ENCODE measurements around the gene HADHA.
"Not testable (repeated sequence)": the region's sequence is repeated elsewhere in the genome, so short reads cannot be mapped to it uniquely, and the experiment has no call there.

HADHA gene

GRCh38 chr2:26169226-26169625 is 75.2 kb downstream of the HADHA start:
- H3K27ac ChIP-seq (ENCODE audit: low read length): no peak overlapping the region
- DNase-seq (ENCODE audit: low read depth, low spot score): no peak
- H3K9me3 ChIP-seq (ENCODE audit: control insufficient read depth, insufficient read depth, low read length): no peaks in the 10 kb centered on the region
- no peaks in the 10 kb centered on the region for H3K27me3 ChIP-seq (ENCODE audit: control insufficient read depth, insufficient read depth, low read length)
- H3K36me3 ChIP-seq (ENCODE audit: control insufficient read depth, insufficient read depth, low read length): no peaks in the 10 kb centered on the region
- peaks cover 1% of the 10 kb centered on the region; the same call in 1 of the 2 replicates for H3K4me1 ChIP-seq (ENCODE audit: control insufficient read depth, insufficient read depth, low read length)
- WGBS (ENCODE audit: insufficient coverage, insufficient read length): no CpG with 5 or more reads among the region's 5 CpGs
- H3K4me3 ChIP-seq (ENCODE audit: low read length): no peak overlapping the region

- H3K9me3 ChIP-seq (ENCODE audit: control insufficient read depth, insufficient read depth, low read length): no peaks in the 10 kb centered on the region
- H3K27me3 ChIP-seq (ENCODE audit: control insufficient read depth, insufficient read depth, low read length): no peaks in the 10 kb centered on the region
- no peaks in the 10 kb centered on the region for H3K36me3 ChIP-seq (ENCODE audit: control insufficient read depth, insufficient read depth, low read length)
- no CpG with 5 or more reads among the region's 4 CpGs for WGBS (ENCODE audit: insufficient coverage, insufficient read length)
- H3K4me3 ChIP-seq (ENCODE audit: low read length): no peak overlapping the region
- H3K27ac ChIP-seq (ENCODE audit: low read length): no peak overlapping the region
- no peak for DNase-seq (ENCODE audit: low read depth, low spot score)
- peaks cover 1% of the 10 kb centered on the region; the same call in 1 of the 2 replicates for H3K4me1 ChIP-seq (ENCODE audit: control insufficient read depth, insufficient read depth, low read length)
These were observed 75.6 kb downstream of the HADHA start for GRCh38 chr2:26168785-26169184.

GRCh38 chr2:26166541-26166940 is 77.9 kb downstream of the HADHA start:
- not testable (repeated sequence) for H3K27ac ChIP-seq (ENCODE audit: low read length); H3K4me1 ChIP-seq (ENCODE audit: control insufficient read depth, insufficient read depth, low read length); H3K27me3 ChIP-seq (ENCODE audit: control insufficient read depth, insufficient read depth, low read length); DNase-seq (ENCODE audit: low read depth, low spot score); H3K9me3 ChIP-seq (ENCODE audit: control insufficient read depth, insufficient read depth, low read length); H3K36me3 ChIP-seq (ENCODE audit: control insufficient read depth, insufficient read depth, low read length); H3K4me3 ChIP-seq (ENCODE audit: low read length)
- no CpG with 5 or more reads among the region's 6 CpGs for WGBS (ENCODE audit: insufficient coverage, insufficient read length)

- WGBS (ENCODE audit: insufficient coverage, insufficient read length): 100% methylated on average over 1 of the region's 4 CpGs
- Histone ChIP-seq H3K27ac (ENCODE audit: low read length) (no peak overlapping the region), H3K4me3 (ENCODE audit: low read length) (no peak overlapping the region), H3K9me3 (ENCODE audit: control insufficient read depth, insufficient read depth, low read length) (no peaks in the 10 kb centered on the region), H3K36me3 (ENCODE audit: control insufficient read depth, insufficient read depth, low read length) (no peaks in the 10 kb centered on the region), H3K4me1 (ENCODE audit: control insufficient read depth, insufficient read depth, low read length) (no peaks in the 10 kb centered on the region), H3K27me3 (ENCODE audit: control insufficient read depth, insufficient read depth, low read length) (no peaks in the 10 kb centered on the region)
- DNase-seq (ENCODE audit: low read depth, low spot score): no peak
These were observed 79.0 kb downstream of the HADHA start for GRCh38 chr2:26165403-26165802.

- Histone ChIP-seq H3K27ac (ENCODE audit: low read length) (no peak overlapping the region), H3K4me1 (ENCODE audit: control insufficient read depth, insufficient read depth, low read length) (no peaks in the 10 kb centered on the region), H3K9me3 (ENCODE audit: control insufficient read depth, insufficient read depth, low read length) (no peaks in the 10 kb centered on the region), H3K27me3 (ENCODE audit: control insufficient read depth, insufficient read depth, low read length) (no peaks in the 10 kb centered on the region), H3K36me3 (ENCODE audit: control insufficient read depth, insufficient read depth, low read length) (no peaks in the 10 kb centered on the region), H3K4me3 (ENCODE audit: low read length) (no peak overlapping the region)
- DNase-seq (ENCODE audit: low read depth, low spot score): no peak
- WGBS (ENCODE audit: insufficient coverage, insufficient read length): no CpG with 5 or more reads among the region's 8 CpGs
These were observed 79.7 kb downstream of the HADHA start for GRCh38 chr2:26164641-26165211.

GRCh38 chr2:26164231-26164630 is 80.2 kb downstream of the HADHA start:
- no peak overlapping the region for H3K4me3 ChIP-seq (ENCODE audit: low read length)
- no peak overlapping the region for H3K27ac ChIP-seq (ENCODE audit: low read length)
- no peak for DNase-seq (ENCODE audit: low read depth, low spot score)
- WGBS (ENCODE audit: insufficient coverage, insufficient read length): no CpG with 5 or more reads among the region's 1 CpG
- no peaks in the 10 kb centered on the region for H3K27me3 ChIP-seq (ENCODE audit: control insufficient read depth, insufficient read depth, low read length)
- H3K36me3 ChIP-seq (ENCODE audit: control insufficient read depth, insufficient read depth, low read length): no peaks in the 10 kb centered on the region
- H3K4me1 ChIP-seq (ENCODE audit: control insufficient read depth, insufficient read depth, low read length): no peaks in the 10 kb centered on the region
- H3K9me3 ChIP-seq (ENCODE audit: control insufficient read depth, insufficient read depth, low read length): no peaks in the 10 kb centered on the region

GRCh38 chr2:26162963-26163362 is 81.5 kb downstream of the HADHA start:
- Histone ChIP-seq H3K4me1 (ENCODE audit: control insufficient read depth, insufficient read depth, low read length) (no peaks in the 10 kb centered on the region), H3K27me3 (ENCODE audit: control insufficient read depth, insufficient read depth, low read length) (no peaks in the 10 kb centered on the region), H3K4me3 (ENCODE audit: low read length) (no peak overlapping the region), H3K36me3 (ENCODE audit: control insufficient read depth, insufficient read depth, low read length) (no peaks in the 10 kb centered on the region), H3K27ac (ENCODE audit: low read length) (no peak overlapping the region), H3K9me3 (ENCODE audit: control insufficient read depth, insufficient read depth, low read length) (no peaks in the 10 kb centered on the region)
- DNase-seq (ENCODE audit: low read depth, low spot score): no peak
- no CpG with 5 or more reads among the region's 10 CpGs for WGBS (ENCODE audit: insufficient coverage, insufficient read length)

- no peak overlapping the region for H3K27ac ChIP-seq (ENCODE audit: low read length)
- H3K36me3 ChIP-seq (ENCODE audit: control insufficient read depth, insufficient read depth, low read length): no peaks in the 10 kb centered on the region
- no CpG with 5 or more reads among the region's 7 CpGs for WGBS (ENCODE audit: insufficient coverage, insufficient read length)
- H3K4me1 ChIP-seq (ENCODE audit: control insufficient read depth, insufficient read depth, low read length): no peaks in the 10 kb centered on the region
- no peak overlapping the region for H3K4me3 ChIP-seq (ENCODE audit: low read length)
- H3K9me3 ChIP-seq (ENCODE audit: control insufficient read depth, insufficient read depth, low read length): no peaks in the 10 kb centered on the region
- DNase-seq (ENCODE audit: low read depth, low spot score): no peak
- no peaks in the 10 kb centered on the region for H3K27me3 ChIP-seq (ENCODE audit: control insufficient read depth, insufficient read depth, low read length)
These were observed 82.5 kb downstream of the HADHA start for GRCh38 chr2:26161926-26162325.

GRCh38 chr2:26157580-26157979 is 86.9 kb downstream of the HADHA start:
- H3K9me3 ChIP-seq (ENCODE audit: control insufficient read depth, insufficient read depth, low read length): no peaks in the 10 kb centered on the region
- no peak overlapping the region for H3K27ac ChIP-seq (ENCODE audit: low read length)
- H3K27me3 ChIP-seq (ENCODE audit: control insufficient read depth, insufficient read depth, low read length): no peaks in the 10 kb centered on the region
- no peak for DNase-seq (ENCODE audit: low read depth, low spot score)
- no peaks in the 10 kb centered on the region for H3K4me1 ChIP-seq (ENCODE audit: control insufficient read depth, insufficient read depth, low read length)
- WGBS (ENCODE audit: insufficient coverage, insufficient read length): no CpG with 5 or more reads among the region's 5 CpGs
- H3K36me3 ChIP-seq (ENCODE audit: control insufficient read depth, insufficient read depth, low read length): no peaks in the 10 kb centered on the region
- no peak overlapping the region for H3K4me3 ChIP-seq (ENCODE audit: low read length)

- H3K9me3 ChIP-seq (ENCODE audit: control insufficient read depth, insufficient read depth, low read length): no peaks in the 10 kb centered on the region
- no peaks in the 10 kb centered on the region for H3K27me3 ChIP-seq (ENCODE audit: control insufficient read depth, insufficient read depth, low read length)
- H3K36me3 ChIP-seq (ENCODE audit: control insufficient read depth, insufficient read depth, low read length): no peaks in the 10 kb centered on the region
- H3K27ac ChIP-seq (ENCODE audit: low read length): no peak overlapping the region
- H3K4me1 ChIP-seq (ENCODE audit: control insufficient read depth, insufficient read depth, low read length): no peaks in the 10 kb centered on the region
- WGBS (ENCODE audit: insufficient coverage, insufficient read length): no CpG with 5 or more reads among the region's 12 CpGs
- no peak overlapping the region for H3K4me3 ChIP-seq (ENCODE audit: low read length)
- DNase-seq (ENCODE audit: low read depth, low spot score): no peak
These were observed 94.2 kb downstream of the HADHA start for GRCh38 chr2:26150243-26150642.

GRCh38 chr2:26148501-26148900 is 95.9 kb downstream of the HADHA start:
- no CpG with 5 or more reads among the region's 2 CpGs for WGBS (ENCODE audit: insufficient coverage, insufficient read length)
- H3K9me3 ChIP-seq (ENCODE audit: control insufficient read depth, insufficient read depth, low read length): no peaks in the 10 kb centered on the region
- DNase-seq (ENCODE audit: low read depth, low spot score): no peak
- no peaks in the 10 kb centered on the region for H3K36me3 ChIP-seq (ENCODE audit: control insufficient read depth, insufficient read depth, low read length)
- H3K4me3 ChIP-seq (ENCODE audit: low read length): no peak overlapping the region
- H3K4me1 ChIP-seq (ENCODE audit: control insufficient read depth, insufficient read depth, low read length): no peaks in the 10 kb centered on the region
- no peak overlapping the region for H3K27ac ChIP-seq (ENCODE audit: low read length)
- H3K27me3 ChIP-seq (ENCODE audit: control insufficient read depth, insufficient read depth, low read length): no peaks in the 10 kb centered on the region
